OCI-LY3 (cell line): Measurements from ENCODE around the gene SPI1.

Experiments
- EZH2phosphoT487 ChIP-seq: fragments of 200-600 bp; shearing (Covaris generic); IDR thresholded peaks from 2 replicates; pipeline ENCODE4 v1.6.1; 2018; ENCODE audit warnings: antibody characterized with exemption, mixed run types, low read depth
- TF ChIP-seq, protein P1 (sequence below): fragments of 200-600, 300-600 bp; sonication (generic); IDR thresholded peaks from 2 replicates; pipeline ENCODE4 v1.5.1; 2014; ENCODE audit warnings: antibody characterized with exemption, low read length, low read depth

DNA sequence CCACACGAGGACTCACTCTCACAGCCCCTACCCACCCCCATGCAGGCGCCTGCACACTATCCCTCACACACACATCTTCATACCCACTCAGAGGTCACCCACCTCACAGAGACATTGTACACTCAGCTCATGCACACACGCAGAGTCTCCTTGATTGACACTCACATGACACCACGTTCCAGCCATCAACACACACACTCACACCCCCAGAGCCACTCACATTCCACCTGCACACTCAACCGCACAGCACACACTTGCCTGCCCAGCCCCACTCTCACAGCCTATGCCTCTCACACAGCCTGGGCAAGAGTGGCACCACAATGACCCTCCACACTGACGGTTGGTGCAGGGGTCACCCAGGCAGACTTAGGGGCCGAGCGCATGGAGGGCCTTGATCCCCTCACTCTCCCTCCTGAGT is 2.2 kb downstream of the SPI1 start:
- TF ChIP-seq, protein P1, sequence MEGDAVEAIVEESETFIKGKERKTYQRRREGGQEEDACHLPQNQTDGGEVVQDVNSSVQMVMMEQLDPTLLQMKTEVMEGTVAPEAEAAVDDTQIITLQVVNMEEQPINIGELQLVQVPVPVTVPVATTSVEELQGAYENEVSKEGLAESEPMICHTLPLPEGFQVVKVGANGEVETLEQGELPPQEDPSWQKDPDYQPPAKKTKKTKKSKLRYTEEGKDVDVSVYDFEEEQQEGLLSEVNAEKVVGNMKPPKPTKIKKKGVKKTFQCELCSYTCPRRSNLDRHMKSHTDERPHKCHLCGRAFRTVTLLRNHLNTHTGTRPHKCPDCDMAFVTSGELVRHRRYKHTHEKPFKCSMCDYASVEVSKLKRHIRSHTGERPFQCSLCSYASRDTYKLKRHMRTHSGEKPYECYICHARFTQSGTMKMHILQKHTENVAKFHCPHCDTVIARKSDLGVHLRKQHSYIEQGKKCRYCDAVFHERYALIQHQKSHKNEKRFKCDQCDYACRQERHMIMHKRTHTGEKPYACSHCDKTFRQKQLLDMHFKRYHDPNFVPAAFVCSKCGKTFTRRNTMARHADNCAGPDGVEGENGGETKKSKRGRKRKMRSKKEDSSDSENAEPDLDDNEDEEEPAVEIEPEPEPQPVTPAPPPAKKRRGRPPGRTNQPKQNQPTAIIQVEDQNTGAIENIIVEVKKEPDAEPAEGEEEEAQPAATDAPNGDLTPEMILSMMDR, result no peak
- no peak for TF ChIP-seq EZH2phosphoT487
